Measurements from ENCODE around the gene CRTC3.

The CRTC3 gene

DNA sequence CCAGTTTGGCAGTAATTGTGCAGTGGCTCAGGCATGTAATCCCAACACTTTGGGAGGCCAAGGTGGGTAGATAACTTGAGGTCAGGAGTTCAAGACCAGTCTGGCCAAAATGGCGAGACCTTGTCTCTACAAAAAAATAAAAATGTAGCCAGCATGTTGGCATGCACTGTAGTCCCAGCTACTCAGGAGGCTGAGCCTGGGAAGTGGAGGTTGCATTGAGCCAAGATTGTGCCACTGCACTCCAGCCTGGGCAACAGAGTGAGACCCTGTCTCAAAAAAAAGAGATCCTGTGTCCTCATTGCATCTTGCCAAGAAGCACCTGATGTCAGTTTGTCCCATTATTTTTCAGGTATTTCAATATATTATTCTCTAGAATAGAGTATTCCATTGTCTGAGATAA, 61.8 kb downstream of the CRTC3 start:
- DNase-seq, result no peak

DNA sequence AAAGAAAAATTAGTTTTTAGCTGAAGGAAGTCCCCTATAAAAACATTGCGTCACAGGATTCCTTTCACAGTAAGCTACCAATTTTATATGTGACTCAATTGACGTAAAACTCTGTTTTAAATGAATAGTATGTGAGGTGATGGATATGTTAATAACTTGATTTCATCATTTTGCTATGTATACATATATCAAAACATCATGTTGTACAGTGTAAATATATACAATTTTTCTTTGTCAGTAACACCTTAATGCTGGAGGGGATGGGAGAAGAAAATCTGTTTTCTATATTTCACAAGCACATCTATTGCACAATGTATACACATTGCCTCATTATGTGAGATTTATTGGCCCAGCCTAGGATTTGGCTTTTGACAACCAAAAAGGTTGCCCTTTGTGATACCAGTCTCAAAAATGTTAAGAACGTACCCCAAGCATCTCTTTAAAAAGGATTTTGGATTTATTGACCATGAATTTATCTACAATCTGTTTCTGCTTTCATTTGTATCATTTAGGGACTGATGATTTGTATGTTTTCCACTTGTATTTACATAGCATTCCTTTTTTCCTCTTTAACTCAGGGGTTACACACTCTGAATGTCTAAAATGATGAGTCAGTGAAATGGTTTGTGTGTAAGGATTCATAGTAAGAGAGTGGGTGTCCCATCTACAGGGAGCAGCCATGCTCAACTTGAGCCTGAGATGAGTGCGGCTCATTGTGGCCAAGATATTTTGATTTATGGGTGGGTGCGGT, 62.6 kb downstream of the CRTC3 start:
- DNase-seq, result no peak

DNA sequence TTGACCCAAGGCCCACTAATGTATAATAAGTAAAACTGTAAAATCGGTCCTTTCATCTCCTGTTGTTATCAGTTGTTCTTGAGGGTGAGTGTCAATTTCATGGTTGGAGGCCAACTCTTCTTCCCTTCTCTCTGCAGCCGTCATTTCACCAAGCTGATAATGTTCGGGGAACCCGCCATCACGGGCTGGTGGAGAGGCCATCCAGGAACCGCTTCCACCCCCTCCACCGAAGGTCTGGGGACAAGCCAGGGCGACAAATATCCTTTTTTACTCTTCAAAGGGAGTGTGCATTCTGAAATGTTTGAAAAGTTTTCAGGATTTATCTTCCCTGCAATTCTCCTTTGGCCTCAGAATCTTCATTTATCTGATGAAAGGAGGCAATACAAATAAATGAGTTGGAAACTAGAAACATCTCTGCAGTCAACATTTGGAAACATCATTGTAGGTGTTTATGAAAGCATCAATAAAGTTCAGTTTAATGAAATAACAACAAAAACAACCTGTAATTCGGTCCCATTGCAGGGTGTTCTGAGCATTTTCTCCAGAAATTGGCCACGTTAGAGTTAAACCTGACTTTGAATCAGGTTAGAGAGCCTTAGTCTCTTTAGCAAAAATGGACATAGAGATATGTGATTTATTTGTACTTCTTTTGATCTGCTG, 63.9 kb downstream of the CRTC3 start:
- DNase-seq, result no peak

DNA sequence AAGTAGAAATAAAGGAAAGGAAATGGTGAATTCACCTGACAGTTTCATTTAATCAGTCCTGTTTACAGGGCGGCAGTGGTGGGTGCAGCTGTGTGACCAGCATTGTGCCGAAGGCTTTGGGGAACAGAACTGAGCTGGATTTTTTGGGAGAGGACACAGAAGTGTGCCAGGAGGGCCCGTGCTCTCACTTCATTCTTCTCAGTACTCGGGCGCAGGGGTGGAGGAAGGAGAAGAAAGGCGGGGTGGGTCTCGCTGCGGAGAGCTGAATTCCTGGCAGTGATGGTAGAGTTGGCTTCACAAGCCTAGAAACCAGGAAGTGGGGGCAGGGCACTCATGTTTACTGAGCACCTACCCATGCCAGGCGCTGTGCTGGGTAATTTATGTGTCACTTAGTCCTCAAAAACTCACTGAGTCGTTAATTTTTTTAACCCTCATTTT, 64.6 kb downstream of the CRTC3 start:
- peak in 29 of 51 donors; percentile 13 to 73 (median 34) for DNase-seq

DNA sequence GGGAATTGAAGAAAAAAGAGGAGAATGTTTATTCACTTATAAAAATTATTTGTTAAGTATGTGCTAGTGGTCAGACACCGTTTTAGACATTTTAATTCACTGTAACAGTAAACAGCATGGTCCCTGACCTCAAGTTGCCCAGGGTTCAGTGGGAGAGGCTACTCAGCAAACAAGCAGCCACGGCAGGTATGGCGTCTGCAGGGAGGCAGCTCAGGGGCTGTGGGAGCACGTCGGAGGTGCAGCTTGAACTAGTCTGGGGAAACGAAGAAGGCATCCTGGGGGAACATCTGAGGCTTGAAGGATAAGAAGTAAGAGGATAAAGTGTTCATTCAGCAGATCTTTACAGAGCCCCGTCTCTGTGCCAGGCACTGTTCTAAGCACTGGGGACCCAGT, 66.0 kb downstream of the CRTC3 start:
- no peak for DNase-seq

DNA sequence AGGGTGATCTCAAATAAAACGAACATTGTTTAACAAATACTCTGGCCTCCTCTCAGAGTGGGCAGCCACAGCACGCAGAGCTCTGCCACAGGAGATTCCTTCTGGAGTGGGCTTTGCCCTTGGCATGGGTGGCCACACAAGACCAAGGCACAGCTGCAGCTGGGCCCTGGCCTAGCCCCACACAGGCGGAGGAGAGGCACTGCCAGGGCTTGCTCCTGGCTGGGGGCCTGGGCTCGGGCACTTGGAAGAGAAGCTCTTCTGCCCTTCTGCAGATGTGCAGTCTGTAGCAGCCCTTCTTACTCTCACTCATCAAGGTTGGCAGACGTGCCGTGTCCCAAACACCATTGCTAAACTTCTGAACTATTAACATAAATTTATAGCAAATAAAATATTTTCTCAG, 67.2 kb downstream of the CRTC3 start:
- peak in 36 of 51 donors; percentile 12 to 79 (median 52) for DNase-seq

DNA sequence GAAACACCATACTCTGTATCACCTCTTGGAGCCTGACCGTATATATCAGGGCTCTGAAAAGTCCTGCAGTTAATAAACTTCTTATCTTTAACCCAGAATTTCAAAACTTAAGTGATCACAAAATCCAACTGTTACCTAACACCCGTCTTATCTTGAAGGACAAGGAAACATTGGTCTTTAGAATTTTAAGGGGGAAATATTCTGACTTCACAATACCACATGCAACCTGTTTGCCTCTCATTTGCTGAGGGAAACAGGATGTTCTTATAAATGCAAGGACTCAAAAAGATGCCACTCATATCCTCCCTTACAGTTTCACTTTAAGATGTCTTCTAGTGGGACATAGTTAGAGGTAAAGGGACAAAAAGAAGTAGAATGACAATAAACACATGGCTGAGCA, 67.9 kb downstream of the CRTC3 start:
- no peak for DNase-seq

DNA sequence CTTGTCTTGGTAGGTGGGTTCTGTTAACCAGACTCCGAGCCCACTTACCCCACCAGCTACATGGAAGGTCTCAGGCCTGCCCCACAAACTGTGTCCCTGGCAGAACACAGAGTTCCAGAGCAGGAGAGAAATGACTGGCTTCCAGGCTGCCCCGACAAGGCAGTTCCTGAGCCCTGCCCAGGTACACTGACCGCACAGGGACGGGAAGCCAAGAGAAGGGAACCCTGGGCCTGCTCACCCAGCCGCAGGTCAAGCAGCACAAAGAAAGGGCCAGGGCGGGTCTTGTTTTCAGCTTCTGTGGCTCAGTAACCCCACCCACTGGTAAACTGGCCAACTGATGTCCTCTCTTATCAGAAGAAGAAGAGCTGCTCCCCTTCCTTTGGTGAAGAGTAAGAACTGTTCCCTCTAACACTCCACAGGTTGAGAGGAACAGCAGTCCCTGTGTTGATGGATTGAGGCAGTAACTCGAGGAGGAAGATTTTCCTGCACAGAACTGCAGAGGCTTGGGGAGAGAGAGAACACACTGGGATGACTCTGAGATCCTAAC, 68.4 kb downstream of the CRTC3 start:
- DNase-seq, result peak in 18 of 51 donors; percentile 10 to 62 (median 34)

DNA sequence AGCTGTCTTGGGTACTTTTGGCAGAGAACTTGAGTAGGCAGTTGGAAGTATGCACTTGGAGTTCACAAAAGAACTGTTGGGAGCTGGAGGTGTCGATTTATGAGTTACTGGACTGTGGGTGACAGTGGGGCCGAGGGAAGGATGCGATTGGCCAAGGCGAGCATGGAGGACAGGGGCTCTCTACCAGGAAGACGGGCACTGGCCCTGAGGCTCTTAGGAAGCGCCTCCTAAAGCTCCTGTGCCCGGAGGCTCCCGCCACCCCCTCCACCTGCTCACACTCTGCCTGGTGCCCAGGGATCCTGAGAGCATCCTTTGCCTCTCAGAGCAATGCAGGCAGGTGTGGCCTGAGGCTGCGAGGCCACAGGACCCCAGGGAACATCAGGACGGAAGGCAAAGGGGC, 69.0 kb downstream of the CRTC3 start:
- no peak for DNase-seq

DNA sequence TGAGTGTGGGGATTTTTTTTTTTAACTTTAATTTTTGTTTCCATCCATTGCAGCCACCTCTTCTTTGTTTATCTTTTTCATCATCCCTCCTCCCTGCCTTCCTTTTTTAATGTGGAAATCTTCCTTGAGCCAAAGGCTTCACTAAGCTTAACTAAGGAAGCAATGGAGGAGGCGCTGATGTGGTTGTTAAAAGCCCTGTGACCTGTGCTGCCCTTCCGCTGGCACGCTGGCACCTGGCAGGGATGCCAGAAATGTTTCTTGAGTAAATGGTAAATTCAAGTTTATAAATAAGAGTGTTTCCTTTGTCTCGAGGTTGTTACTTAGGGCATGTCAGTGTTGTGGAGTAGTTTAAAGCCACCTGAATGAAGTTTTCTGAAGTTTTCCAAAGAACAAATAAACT, 69.4 kb downstream of the CRTC3 start:
- no peak for DNase-seq

DNA sequence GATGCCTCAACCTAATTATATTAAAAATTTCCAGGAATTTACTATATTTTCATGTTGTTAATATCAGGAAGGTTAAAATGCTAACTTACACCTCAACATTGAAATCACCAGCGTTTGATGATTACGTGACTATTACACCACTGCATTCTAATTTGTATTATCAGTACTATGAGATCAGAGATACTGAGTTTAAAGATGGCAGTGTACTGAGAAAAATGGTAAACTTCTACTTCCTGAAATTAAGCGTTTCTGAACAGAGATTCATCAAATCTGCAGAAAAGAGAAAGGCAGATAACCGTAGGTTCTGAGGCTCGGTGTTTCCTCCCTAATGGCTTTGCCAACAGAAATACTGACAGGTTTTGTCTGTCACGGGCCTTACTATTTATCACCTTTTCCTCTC, 69.9 kb downstream of the CRTC3 start:
- DNase-seq, result no peak

DNA sequence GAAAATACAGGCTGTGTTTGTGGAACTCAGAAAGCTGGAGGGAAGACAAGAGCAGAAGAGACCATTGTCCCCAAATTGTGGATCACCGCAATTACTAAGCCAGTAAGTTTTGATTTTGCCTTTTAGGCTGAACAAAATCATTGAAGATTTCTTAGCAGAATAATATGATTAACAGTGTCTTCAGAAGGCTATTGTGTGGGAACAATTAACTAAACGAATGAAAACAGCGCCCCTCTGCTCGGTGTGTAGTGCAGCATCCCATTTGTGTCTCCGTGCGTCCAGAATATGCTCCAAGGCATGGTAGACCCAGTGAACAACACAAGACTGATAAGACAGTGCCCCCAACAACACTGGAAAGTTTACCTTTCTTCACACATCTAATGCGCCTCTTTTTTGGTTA, 71.2 kb downstream of the CRTC3 start:
- peak in 2 of 51 donors; percentile 18 to 30 for DNase-seq

DNA sequence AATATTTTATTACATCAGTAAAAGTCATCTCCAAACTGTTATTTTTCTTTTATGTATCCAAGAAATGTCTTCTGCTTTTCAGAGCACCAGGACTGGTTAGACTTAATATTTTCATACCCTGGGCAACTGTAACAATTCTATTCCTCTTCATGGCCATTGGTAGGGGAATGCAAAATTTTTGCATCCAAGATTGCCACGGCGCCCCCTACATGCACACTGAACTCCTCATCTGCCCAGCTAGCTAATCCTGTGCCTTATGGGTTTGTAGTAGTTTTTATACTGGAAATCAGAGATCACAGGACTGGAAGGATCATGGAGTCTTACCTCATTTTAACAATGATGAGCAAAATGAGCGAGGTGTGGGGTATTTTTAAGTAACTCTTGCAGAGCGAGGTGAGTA, 74.2 kb downstream of the CRTC3 start:
- peak in 1 of 51 donors; percentile 11 for DNase-seq

DNA sequence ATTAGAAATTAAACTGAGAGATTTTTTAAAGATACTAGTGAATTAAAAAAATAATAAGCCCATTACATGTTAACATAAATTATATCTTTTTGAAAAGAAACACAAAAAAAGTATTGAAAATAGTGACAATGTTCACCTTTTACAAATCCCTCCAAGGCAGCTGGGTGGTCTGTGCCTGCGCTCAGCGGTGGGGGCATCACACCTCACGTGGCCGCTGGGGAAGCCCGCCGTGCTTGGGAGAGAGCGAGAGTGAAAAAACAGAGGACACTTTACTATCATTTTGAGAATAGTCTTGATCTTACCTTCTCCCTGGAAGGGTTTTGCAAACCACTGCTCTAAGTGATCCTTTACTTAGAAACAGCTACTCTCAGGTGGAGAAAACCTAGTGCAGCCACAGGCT, 76.9 kb downstream of the CRTC3 start:
- no peak for DNase-seq

DNA sequence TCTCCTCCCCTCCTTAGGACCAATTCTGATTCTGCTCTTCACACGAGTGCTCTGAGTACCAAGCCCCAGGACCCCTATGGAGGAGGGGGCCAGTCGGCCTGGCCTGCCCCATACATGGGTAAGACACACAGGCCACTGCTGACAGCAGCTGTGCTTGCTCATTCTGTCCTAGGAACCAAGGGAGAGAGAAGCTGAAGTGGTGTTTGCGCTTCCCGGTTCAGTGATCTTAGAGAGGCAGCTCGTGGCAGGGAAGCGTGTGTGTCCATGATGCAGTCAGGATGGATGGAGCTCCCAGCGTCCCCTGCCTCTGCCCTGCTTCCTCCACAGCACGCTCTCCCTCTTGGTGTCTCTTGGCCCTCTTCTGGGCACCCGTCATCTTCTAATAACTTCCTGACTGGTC, 77.6 kb downstream of the CRTC3 start:
- no peak for DNase-seq

DNA sequence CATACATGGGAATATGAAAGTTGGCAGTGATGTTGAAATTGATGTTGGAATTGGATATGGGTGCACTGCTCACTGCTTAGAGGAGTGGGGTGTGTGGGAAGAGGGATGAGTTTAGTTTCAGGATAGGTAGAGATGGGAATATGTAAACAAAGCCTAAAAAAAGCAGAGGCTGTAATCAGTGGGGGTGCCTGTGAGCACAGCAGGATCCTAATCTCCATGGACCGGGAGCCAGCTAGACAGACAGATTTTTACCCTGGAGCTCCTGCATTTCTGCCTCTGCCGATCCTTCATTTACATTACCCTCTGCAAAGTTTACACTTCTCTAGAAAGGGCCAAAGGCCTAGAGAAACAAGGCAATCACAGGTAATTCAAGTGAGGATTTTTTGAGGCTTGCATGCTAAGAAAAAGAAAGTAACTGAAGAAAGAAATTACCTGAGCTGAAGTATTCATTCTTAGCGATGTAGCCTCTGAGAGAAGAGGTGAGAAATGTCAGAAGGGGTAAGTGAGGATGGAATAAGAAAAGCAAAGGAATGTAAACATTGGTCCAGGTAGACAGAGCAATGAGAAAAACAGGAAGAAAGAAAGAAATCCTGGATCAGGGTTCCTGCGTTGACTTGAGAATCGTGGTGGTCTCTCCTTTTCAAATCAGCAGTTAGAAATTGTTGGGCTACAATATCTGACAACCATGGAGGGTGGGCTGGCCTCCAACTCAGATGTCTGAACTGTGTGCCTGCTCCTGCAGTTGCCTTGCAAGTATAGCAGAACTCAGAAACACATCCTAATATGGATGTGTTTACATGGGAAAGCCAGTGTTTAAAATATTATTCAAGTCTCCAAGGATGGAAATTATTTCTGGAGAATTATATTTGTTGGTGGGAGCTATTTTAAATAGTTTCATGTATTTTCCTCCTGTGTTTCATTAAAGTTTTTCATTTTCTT, 79.8 kb downstream of the CRTC3 start:
- no peak for DNase-seq

DNA sequence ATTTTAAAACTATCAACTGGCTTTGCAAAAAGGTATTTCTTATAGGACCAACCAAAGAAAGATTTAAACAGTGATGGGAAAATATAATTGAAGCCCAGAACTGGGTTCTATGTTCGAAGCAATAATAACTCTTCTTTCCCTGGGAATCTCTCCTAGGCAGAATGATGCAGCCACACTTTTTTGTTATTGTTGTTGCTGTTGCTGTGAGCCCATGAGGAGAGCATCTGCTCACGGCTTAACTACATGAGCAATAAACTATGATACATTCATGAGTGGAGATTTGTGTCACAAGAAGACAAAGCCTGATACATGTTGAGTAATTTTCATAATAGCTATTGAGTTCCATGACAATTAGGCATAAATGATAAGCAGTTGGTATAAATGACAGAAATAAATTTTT, 80.5 kb downstream of the CRTC3 start:
- DNase-seq, result no peak

DNA sequence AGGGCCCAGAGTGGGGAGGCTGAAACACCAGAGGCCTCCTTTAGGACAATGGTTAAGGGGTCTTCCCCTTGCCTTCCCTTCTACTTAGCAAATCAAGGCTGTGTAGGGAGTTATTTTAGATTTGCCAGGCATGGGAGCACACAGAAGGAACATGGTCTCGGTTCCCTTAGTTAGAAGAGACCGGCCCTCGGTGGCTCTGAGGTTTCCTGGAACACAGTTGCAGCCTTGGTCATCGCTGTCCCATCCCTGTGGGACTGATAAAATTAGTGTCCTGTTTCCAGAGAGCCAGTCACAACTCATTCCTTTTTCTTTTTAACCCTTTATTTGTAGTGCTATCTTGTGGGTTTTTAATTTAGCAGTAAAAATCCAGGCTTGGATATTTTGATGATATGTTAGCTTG, 81.4 kb downstream of the CRTC3 start:
- no peak for DNase-seq

DNA sequence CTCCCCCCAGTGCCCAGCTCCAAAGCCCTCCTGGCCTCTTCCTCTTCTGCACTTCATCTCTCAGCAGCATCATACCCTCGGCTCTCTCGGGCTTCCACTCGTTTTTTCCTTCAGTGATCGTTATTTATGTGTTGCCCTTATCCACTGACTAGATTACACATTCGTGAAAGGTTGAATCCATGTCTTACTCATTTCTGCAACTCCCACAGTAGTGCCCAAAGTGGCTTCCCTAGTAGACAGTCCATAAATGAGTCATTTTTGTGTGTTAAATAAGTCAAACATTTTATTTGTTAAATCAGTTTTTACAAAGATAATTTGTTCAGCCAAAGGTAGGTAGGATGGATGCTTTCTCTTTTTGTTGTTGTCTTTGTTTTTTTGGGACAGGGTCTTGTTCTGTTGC, 87.4 kb downstream of the CRTC3 start:
- DNase-seq, result no peak

DNA sequence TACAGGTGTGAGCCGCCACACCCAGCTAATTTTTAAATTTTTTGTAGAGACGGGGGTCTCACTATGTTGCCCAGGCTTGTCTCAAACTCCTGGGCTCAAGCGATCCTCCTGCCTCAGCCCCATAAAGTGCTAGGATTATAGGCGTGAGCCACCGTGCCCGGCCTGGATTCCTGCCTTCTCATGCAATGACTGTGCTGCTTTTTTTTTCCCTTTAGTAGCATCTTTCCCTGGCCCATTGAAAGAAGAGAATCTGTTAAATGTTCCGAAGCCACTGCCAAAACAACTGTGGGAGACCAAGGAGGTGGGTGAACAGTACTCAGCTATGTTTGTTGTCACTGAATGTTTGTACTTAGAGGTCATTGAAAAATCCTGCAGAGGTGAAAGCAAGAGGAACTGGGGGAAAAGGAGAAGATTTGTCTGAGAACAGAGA, 88.0 kb downstream of the CRTC3 start:
- DNase-seq, result peak in 8 of 51 donors; percentile 10 to 42 (median 18)

DNA sequence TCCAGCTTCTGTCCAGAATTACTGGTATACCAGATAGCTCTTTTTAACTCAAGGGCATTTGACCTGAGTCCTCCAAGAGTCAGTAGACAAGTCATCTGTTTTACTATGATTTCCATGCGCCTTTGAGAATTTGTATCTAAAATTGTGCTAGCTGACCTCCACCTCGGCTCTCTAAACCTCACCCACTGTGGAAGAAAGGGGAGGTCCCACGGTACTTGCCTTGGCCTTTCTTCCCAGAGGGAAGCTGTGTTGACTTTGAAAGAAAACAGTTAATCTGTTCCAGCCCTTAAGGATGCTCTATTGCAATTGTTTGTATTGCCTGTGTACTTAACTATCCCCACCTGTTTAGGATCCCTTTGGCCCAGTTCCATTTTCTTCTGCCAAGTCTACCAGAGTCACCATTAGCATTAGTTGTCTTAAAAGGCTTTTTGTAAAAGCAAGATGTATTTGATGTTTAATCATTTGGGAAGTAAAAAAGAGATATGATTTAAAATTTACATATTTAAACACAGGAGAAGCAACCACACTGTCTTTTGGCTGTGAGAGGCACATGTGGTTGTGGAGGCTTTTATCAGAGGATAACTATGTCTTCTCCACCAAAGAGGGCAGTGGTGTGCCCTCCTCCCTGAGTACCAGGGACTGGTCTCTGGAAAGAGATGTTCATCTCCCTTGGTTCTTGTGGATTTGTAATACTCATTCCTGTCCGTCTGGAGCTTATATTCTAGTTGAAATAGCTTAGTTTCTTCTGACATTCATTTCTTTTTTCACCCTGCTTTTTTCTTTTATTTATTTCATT, 88.8 kb downstream of the CRTC3 start:
- DNase-seq, result no peak
